ENCODE measurements around the gene SMC6.

Gene SMC6

GRCh38 chr2:17747684-17748452 is 5.7 kb downstream of the SMC6 start:
- H3K9me3 ChIP-seq (ENCODE audit: control insufficient read depth in 1 of 2, low read length in 2 of 2), result no peaks in the 10 kb centered on the region
- no peaks in the 10 kb centered on the region for H3K27me3 ChIP-seq (ENCODE audit: low read depth, low read length)
- no peak overlapping the region for H3K27ac ChIP-seq (ENCODE audit: low read length)
- no peak overlapping the region for H3K4me3 ChIP-seq (ENCODE audit: low read depth in 1 of 2, low read length in 2 of 2)
- peaks cover 0 to 4% of the 10 kb centered on the region in 2 donors for H3K36me3 ChIP-seq (ENCODE audit: control insufficient read depth in 1 of 2, insufficient read depth in 2 of 2, low read length in 2 of 2)
- peaks cover 0 to 7% of the 10 kb centered on the region in 2 donors for H3K4me1 ChIP-seq (ENCODE audit: control insufficient read depth in 1 of 2, insufficient read depth in 2 of 2, low read length in 2 of 2)

DNA sequence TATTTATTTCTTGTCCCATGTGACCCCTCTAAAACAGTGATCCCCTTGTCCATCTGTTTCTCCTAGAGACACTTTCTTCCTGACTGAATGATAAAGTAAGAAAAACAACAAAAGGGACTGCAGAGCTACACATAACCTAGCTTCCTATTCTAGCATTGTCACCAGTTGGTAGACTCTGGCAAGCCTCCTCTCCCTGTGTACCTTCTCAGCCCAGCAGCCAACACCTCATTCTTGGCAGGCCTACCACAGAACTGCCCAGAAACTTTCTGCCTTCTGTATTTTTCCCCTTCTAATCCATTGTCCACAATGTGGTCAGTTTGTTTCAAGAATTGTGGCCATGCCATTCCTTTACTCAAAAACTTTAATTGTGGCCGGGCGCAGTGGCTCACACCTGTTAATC is 13.4 kb downstream of the SMC6 start:
- H3K4me3 ChIP-seq (ENCODE audit: low read depth in 1 of 2, low read length in 2 of 2), result no peak overlapping the region
- no peaks in the 10 kb centered on the region for H3K9me3 ChIP-seq (ENCODE audit: control insufficient read depth in 1 of 2, low read length in 2 of 2)
- H3K4me1 ChIP-seq (ENCODE audit: control insufficient read depth in 1 of 2, insufficient read depth in 2 of 2, low read length in 2 of 2), result no peaks in the 10 kb centered on the region
- no peaks in the 10 kb centered on the region for H3K27me3 ChIP-seq (ENCODE audit: low read depth, low read length)
- peaks cover 18 to 35% of the 10 kb centered on the region in 2 donors for H3K36me3 ChIP-seq (ENCODE audit: control insufficient read depth in 1 of 2, insufficient read depth in 2 of 2, low read length in 2 of 2)
- H3K27ac ChIP-seq (ENCODE audit: low read length), result no peak overlapping the region

DNA sequence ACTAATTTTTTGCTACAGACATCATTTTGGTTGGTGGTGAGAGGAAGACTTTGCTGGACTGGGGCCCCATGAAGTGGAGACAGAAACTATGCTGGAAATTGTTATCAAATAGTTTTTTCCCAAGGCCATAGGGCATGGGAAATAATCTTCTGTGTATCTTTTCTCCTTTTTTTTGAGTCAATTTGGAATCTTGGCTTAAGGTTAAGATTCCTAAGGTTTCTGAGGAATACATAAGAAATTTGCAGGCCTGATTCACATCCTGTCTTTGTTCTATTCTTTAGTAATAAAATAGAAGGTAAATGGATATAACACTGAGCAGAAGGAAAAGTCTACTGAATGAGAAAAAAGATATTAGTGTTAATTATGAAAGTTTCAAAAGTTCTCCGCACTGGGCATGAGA is 16.6 kb downstream of the SMC6 start:
- Histone ChIP-seq H3K36me3 (ENCODE audit: control insufficient read depth in 1 of 2, insufficient read depth in 2 of 2, low read length in 2 of 2) (peaks cover 29 to 56% of the 10 kb centered on the region in 2 donors), H3K9me3 (ENCODE audit: control insufficient read depth in 1 of 2, low read length in 2 of 2) (no peaks in the 10 kb centered on the region), H3K27me3 (ENCODE audit: low read depth, low read length) (no peaks in the 10 kb centered on the region), H3K4me1 (ENCODE audit: control insufficient read depth in 1 of 2, insufficient read depth in 2 of 2, low read length in 2 of 2) (no peaks in the 10 kb centered on the region), H3K4me3 (ENCODE audit: low read depth in 1 of 2, low read length in 2 of 2) (no peak overlapping the region), H3K27ac (ENCODE audit: low read length) (no peak overlapping the region)

GRCh38 chr2:17735864-17736263 is 17.7 kb downstream of the SMC6 start:
- Histone ChIP-seq H3K36me3 (ENCODE audit: control insufficient read depth in 1 of 2, insufficient read depth in 2 of 2, low read length in 2 of 2) (peaks cover 38 to 61% of the 10 kb centered on the region in 2 donors), H3K27ac (ENCODE audit: low read length) (no peak overlapping the region), H3K4me3 (ENCODE audit: low read depth in 1 of 2, low read length in 2 of 2) (no peak overlapping the region), H3K27me3 (ENCODE audit: low read depth, low read length) (no peaks in the 10 kb centered on the region), H3K4me1 (ENCODE audit: control insufficient read depth in 1 of 2, insufficient read depth in 2 of 2, low read length in 2 of 2) (no peaks in the 10 kb centered on the region), H3K9me3 (ENCODE audit: control insufficient read depth in 1 of 2, low read length in 2 of 2) (no peaks in the 10 kb centered on the region)

DNA sequence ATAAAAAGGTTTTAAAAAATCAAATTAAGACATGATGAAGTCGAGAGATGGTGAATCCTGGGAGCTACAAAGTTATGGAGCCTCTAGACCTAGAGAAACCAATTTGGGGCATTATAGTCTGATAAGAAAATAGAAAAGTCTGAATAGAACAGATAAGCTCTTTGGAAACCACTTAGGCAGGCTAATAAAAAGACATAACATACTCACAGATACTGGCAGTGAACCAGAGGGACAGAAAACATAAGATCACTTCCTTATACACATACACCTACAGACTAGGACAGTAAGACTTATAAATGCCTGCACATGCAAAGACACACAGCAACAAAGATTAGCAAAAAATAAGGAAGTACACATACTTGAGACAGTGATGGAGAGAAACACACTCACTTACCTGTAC is 20.0 kb downstream of the SMC6 start:
- Histone ChIP-seq H3K4me1 (ENCODE audit: control insufficient read depth in 1 of 2, insufficient read depth in 2 of 2, low read length in 2 of 2) (no peaks in the 10 kb centered on the region), H3K27ac (ENCODE audit: low read length) (no peak overlapping the region), H3K27me3 (ENCODE audit: low read depth, low read length) (no peaks in the 10 kb centered on the region), H3K4me3 (ENCODE audit: low read depth in 1 of 2, low read length in 2 of 2) (no peak overlapping the region), H3K36me3 (ENCODE audit: control insufficient read depth in 1 of 2, insufficient read depth in 2 of 2, low read length in 2 of 2) (peaks cover 42 to 61% of the 10 kb centered on the region in 2 donors), H3K9me3 (ENCODE audit: control insufficient read depth in 1 of 2, low read length in 2 of 2) (no peaks in the 10 kb centered on the region)

DNA sequence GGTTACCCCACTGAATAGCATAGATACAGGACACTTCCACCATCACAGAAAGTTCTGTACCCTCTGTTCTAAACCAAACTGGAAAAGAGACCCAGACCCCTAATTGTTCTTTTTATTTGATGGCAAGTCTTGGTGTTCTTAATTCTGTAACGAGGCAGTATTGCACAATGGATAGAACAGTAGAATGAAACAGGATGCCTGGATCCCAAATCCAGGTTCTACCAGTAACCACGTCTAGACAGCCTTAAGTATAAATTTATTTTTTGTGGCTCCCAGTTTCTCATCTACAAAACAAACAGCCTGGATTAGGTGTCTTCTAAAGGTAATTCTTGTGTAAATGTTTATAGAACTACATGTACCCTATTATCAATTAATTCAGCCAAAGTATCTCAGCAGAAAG is 23.7 kb downstream of the SMC6 start:
- Histone ChIP-seq H3K36me3 (ENCODE audit: control insufficient read depth in 1 of 2, insufficient read depth in 2 of 2, low read length in 2 of 2) (peaks cover 22 to 40% of the 10 kb centered on the region in 2 donors), H3K4me1 (ENCODE audit: control insufficient read depth in 1 of 2, insufficient read depth in 2 of 2, low read length in 2 of 2) (no peaks in the 10 kb centered on the region), H3K27me3 (ENCODE audit: low read depth, low read length) (no peaks in the 10 kb centered on the region)

GRCh38 chr2:17728210-17728609 is 25.4 kb downstream of the SMC6 start:
- H3K27ac ChIP-seq (ENCODE audit: low read length), result no peak overlapping the region
- H3K9me3 ChIP-seq (ENCODE audit: control insufficient read depth in 1 of 2, low read length in 2 of 2), result no peaks in the 10 kb centered on the region
- H3K36me3 ChIP-seq (ENCODE audit: control insufficient read depth in 1 of 2, insufficient read depth in 2 of 2, low read length in 2 of 2), result peaks cover 20 to 35% of the 10 kb centered on the region in 2 donors
- no peaks in the 10 kb centered on the region for H3K27me3 ChIP-seq (ENCODE audit: low read depth, low read length)
- H3K4me1 ChIP-seq (ENCODE audit: control insufficient read depth in 1 of 2, insufficient read depth in 2 of 2, low read length in 2 of 2), result no peaks in the 10 kb centered on the region
- H3K4me3 ChIP-seq (ENCODE audit: low read depth in 1 of 2, low read length in 2 of 2), result no peak overlapping the region

More for the DNA sequence above, 23.7 kb downstream of the SMC6 start:
- Histone ChIP-seq H3K4me3 (ENCODE audit: low read depth in 1 of 2, low read length in 2 of 2) (no peak overlapping the region), H3K27ac (ENCODE audit: low read length) (no peak overlapping the region), H3K9me3 (ENCODE audit: control insufficient read depth in 1 of 2, low read length in 2 of 2) (no peaks in the 10 kb centered on the region)

DNA sequence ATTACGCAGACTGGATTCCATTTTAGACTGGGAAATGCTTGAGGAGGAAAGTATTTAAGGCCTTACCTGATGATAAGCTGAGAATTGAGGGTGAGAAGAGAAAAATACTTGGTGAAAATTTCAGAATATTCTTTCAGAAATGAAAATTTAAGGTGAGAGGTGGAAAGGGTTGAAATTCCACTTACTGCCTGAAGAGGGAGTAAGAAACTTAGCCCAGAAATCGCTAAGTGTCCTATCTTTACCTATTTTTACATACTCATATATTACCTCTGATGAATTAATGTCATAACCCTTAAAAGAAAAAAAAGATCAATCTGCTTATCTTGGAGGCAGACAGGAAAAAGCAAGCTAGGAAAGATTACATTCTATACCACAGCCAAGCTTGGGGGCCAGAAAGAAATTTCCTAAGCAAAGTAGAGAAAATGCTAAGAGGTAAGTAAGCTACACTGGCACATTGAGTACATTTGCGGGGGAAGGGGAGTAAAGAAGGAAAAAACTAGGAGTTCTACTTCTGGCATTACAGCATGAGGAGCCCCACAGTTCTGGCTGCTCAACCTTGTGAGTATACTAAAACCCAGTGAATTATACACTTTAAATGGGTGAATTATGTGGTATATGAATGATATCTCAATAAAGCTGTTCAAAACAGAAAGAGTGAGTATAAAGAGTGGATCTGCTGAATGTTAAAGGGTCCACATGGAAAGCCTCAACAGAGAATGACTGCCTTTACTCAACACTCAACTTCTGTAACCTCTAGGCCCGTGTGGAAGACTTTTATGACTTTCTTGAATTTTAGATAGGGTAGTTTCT is 33.8 kb downstream of the SMC6 start:
- H3K27me3 ChIP-seq (ENCODE audit: low read depth, low read length), result no peaks in the 10 kb centered on the region
- H3K4me1 ChIP-seq (ENCODE audit: control insufficient read depth in 1 of 2, insufficient read depth in 2 of 2, low read length in 2 of 2), result no peaks in the 10 kb centered on the region
- H3K9me3 ChIP-seq (ENCODE audit: control insufficient read depth in 1 of 2, low read length in 2 of 2), result no peaks in the 10 kb centered on the region
- H3K4me3 ChIP-seq (ENCODE audit: low read depth in 1 of 2, low read length in 2 of 2), result no peak overlapping the region
- peaks cover 21 to 35% of the 10 kb centered on the region in 2 donors for H3K36me3 ChIP-seq (ENCODE audit: control insufficient read depth in 1 of 2, insufficient read depth in 2 of 2, low read length in 2 of 2)
- H3K27ac ChIP-seq (ENCODE audit: low read length), result no peak overlapping the region

DNA sequence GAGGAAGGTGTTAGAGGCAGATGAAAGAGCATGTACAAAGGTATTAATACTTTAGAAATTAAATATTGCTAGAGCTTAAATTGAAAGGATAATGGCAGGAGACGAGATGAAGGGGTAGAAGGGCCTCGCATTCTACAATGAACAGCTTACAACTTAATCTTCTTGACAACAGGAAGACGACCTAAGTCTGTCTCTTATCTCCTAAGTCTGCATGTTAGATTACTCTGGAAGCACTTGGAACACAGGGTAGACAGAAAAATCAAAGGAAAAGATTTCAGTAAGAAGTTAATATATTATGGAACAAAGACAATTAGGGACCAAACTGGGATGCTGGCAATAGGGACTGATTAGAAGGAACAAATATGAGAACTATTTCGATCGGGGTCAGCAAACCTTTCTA is 34.9 kb downstream of the SMC6 start:
- Histone ChIP-seq H3K27me3 (ENCODE audit: low read depth, low read length) (no peaks in the 10 kb centered on the region), H3K27ac (ENCODE audit: low read length) (no peak overlapping the region), H3K36me3 (ENCODE audit: control insufficient read depth in 1 of 2, insufficient read depth in 2 of 2, low read length in 2 of 2) (peaks cover 22 to 39% of the 10 kb centered on the region in 2 donors), H3K4me1 (ENCODE audit: control insufficient read depth in 1 of 2, insufficient read depth in 2 of 2, low read length in 2 of 2) (no peaks in the 10 kb centered on the region), H3K4me3 (ENCODE audit: low read depth in 1 of 2, low read length in 2 of 2) (no peak overlapping the region), H3K9me3 (ENCODE audit: control insufficient read depth in 1 of 2, low read length in 2 of 2) (no peaks in the 10 kb centered on the region)

DNA sequence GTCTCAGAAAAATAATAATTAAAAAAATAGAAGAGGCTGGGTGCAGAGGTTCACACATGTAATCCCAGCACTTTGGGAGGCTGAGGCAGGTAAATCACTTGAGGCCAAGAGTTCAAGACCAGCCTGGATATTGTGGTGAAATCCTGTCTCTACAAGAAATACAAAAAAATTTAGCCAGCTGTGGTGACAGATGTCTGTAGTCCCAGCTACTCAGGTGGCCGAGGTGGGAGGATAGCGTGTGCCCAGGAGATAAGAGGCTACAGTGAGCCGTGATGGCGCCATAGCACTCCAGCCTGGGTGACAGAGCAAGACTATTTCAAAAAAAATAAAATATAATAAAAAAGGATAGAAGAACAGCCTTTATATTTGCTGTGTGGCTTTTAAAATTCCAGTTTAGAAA is 35.9 kb downstream of the SMC6 start:
- no peaks in the 10 kb centered on the region for H3K9me3 ChIP-seq (ENCODE audit: control insufficient read depth in 1 of 2, low read length in 2 of 2)
- peaks cover 32 to 41% of the 10 kb centered on the region in 2 donors for H3K36me3 ChIP-seq (ENCODE audit: control insufficient read depth in 1 of 2, insufficient read depth in 2 of 2, low read length in 2 of 2)

GRCh38 chr2:17713291-17713690 is 40.3 kb downstream of the SMC6 start:
- H3K4me1 ChIP-seq (ENCODE audit: control insufficient read depth in 1 of 2, insufficient read depth in 2 of 2, low read length in 2 of 2), result no peaks in the 10 kb centered on the region
- H3K4me3 ChIP-seq (ENCODE audit: low read depth in 1 of 2, low read length in 2 of 2), result no peak overlapping the region
- H3K9me3 ChIP-seq (ENCODE audit: control insufficient read depth in 1 of 2, low read length in 2 of 2), result no peaks in the 10 kb centered on the region
- no peak overlapping the region for H3K27ac ChIP-seq (ENCODE audit: low read length)
- H3K27me3 ChIP-seq (ENCODE audit: low read depth, low read length), result no peaks in the 10 kb centered on the region
- H3K36me3 ChIP-seq (ENCODE audit: control insufficient read depth in 1 of 2, insufficient read depth in 2 of 2, low read length in 2 of 2), result peaks cover 32 to 33% of the 10 kb centered on the region in 2 donors

More for the DNA sequence above, 35.9 kb downstream of the SMC6 start:
- Histone ChIP-seq H3K27me3 (ENCODE audit: low read depth, low read length) (no peaks in the 10 kb centered on the region), H3K27ac (ENCODE audit: low read length) (no peak overlapping the region), H3K4me3 (ENCODE audit: low read depth in 1 of 2, low read length in 2 of 2) (no peak overlapping the region), H3K4me1 (ENCODE audit: control insufficient read depth in 1 of 2, insufficient read depth in 2 of 2, low read length in 2 of 2) (no peaks in the 10 kb centered on the region)
